NCI-H82 treated with DMSO at 0.1 percent for 48 hours (cell line): Measurements from ENCODE around the gene CORO1C.

ENCODE experiments used
- DNase-seq: peaks from one replicate; lab custom pipeline; 2025; ENCODE audit not compliant: unreplicated experiment; lab: John Stamatoyannopoulos, UW

CORO1C gene

DNA sequence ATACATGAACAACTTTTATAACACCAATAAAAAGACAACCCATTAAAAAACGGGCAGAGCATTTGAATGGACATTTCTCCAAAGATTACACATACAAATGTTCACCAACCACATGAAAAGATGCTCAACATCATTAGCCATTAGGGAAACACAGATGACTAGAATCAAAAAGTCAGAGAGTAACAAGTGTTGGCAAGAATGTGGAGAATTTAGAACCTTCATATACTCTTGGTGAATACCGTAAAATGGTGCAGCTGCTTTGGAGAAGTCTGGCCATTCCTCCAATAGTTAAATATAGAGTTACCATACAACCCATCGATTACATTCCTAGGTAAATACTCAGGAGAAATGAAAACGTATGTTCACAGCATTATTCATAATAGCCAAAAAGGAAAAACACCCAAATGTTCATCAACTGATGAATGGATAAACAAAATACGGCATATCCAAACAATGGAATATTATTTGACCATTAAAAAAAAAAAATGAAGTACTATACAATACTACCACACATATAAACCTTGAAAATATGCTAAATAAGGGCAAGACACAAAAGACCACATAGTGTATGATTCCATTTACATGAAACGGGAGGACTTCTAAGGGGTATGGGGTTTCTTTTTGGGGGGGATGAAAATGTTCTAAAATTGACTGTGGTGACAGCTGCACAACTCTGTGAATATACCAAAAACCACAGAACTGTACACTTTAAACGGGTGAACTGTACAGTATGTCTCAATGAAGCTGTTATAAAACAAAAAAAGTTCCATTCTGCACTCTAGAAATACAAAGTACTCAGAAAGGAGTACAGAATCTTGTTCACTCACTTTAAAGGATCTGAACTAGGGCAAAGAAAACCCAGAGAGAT is 3.2 kb downstream of the CORO1C start:
- no peak for DNase-seq

- DNase-seq = no peak
Observed at GRCh38 chr12:108727161-108727560, 4.2 kb downstream of the CORO1C start.

- DNase-seq = no peak
Observed at GRCh38 chr12:108724890-108725151, 6.5 kb downstream of the CORO1C start.

DNA sequence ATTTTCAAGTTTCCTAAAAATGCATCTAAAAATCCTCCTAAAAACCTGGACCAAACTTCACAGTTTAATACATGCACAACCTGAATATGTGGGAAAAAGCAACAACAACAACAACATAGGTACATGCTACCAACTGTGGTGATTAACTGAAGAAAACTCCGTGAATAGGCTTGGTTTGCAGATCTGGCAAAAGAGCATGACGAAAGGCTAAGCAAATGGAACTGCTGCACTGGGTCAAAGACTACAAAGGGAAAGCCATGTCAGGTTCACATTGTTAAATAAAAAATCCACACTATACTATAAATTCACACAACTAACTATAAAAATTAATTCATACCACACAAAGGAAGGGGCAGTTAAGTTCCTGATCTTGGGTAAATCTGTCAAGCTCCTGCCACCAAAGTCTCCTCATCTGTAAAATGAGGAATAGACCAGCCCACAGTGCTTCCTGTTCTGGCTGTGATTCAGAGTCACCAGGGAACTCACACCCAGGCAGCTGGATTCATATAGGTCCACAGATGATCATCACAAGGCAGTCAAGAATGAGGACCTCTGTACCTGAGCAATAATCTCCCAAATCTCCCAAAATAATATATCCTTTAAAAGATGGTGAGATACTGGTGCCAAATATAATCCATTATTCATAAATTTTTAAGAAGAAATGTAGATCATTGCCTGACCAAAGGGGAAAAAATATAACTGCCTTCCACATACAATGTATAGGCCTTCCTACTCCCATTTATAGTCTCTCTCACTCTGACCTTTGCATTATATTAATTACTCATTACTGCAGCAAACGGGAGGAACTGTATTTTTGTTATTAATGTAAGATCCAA is 7.0 kb downstream of the CORO1C start:
- DNase-seq = no peak

- no peak for DNase-seq
Observed at GRCh38 chr12:108722992-108723766, 8.1 kb downstream of the CORO1C start.

- no peak for DNase-seq
Observed at GRCh38 chr12:108722463-108722862, 8.9 kb downstream of the CORO1C start.

DNA sequence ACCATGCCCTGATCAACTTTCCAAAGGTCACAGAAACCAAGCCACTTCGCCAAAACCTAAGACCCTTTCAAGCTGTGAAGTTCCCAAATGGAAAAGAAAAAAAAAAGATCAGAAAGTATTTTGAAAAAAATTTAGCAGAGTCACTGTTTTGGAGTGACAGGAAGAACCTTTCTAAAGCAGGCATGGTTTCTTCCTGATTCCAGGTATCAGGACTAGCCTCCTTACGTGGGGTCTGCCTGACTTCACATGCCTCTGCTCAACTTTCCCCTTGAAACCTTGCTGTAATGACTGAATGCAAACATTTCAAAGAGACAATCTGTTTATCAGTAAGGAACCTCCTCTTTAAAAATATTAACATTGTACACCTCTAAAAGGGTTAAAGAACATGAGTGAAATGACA is 9.5 kb downstream of the CORO1C start:
- DNase-seq = no peak

GRCh38 chr12:108720757-108721514 is 10.4 kb downstream of the CORO1C start:
- no peak for DNase-seq

DNA sequence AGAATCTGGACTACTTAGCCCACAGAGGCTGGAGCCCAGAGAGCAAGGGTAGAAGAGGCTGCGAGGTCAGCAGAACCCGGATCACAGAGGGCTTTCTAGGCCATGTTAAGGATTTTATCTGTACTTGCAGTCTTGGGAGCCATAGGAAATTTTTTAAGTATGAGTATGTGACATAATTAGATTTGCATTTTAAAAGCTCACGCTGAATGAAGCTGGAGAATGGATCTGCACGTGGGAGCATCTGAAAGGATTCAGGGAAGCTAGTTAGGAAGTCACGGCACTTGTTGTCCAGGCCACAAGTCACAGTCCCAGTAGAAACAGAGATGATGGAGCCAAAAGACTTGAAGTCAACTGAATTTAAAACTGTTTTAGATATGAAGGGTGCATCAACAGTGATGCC is 14.1 kb downstream of the CORO1C start:
- DNase-seq = no peak

DNA sequence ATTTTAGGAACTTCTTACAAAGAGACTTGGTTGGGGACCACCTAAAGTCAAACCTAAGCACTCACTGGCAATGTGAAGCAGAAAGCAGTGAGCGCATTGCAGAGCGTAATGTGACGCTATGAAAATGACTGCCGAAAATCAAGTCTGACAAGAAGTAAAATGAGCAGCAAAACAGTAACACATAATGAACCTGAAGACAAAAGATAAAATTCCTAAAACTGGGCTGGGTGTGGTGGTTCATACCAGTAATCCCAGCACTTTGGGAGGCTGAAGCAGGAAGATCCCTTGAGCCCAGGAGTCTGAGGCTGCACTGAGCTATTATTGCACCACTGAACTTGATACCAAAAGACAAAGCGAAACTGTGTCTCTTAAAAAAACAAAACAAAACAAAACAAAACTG is 16.5 kb downstream of the CORO1C start:
- DNase-seq = no peak

- DNase-seq = no peak
Observed at GRCh38 chr12:108713471-108713870, 17.8 kb downstream of the CORO1C start.

DNA sequence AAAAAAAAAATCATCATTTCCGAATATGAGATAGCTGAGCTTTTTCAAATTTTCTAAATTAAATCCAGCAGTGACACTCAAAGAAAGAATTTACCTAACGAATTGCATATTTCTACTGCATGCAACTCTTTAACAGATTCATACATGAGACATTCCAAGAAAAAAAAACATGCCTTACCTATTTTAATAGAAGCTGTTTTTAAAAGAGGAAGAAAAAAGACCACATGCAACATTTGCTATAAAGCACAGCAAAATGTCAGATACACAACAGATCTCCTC is 18.5 kb downstream of the CORO1C start:
- DNase-seq = no peak

- no peak for DNase-seq
Observed at GRCh38 chr12:108712165-108712924, 19.0 kb downstream of the CORO1C start.

DNA sequence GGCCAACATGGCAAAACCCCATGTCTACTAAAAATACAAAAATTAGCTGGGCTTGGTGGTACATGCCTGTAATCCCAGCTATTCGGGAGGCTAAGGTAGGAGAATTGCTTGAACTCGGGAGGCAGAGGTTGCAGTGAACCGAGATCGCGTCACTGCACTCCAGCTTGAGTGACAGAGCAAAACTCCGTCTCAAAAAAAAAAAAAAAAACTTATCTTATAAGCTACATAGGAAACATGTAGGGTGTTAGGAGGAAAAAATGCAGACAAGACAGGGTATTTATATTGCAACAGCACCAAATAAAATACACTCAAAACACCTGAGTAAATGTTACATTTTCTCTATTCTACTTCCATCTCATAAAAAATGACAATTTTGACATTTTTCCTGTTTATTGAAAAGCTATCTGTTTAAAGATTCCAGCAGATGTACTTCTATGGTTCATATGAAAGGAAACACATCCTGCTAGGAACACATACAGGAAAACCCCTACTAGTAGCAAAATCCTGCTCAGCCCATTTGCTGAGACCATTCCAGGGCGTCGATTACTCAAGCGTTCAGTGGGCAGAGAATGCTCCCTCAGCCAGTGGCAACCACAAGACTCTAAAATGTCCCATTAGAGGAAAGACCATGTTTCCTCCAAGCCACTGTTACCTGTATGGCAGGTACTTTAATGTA is 19.7 kb downstream of the CORO1C start:
- no peak for DNase-seq

- no peak for DNase-seq
Observed at GRCh38 chr12:108709697-108710096, 21.6 kb downstream of the CORO1C start.

DNA sequence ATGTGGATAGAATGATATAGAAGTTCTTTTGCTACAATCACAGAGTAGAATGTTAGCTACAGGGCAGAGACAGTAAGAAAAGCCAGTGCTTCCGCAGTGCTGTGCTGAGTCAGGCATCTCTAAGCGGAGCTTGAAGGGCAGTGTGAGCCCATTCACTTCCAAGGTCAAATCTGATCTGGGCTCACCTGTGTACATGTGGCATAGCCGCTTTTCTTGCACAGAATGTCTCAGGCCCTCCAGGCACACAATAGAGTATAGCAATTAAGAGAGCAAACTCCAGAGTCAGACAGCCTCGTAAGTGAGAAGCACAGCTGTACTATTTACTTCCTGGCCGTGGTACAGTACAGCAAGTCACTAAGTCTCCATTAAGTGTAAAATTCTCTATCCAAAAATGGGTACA is 26.8 kb downstream of the CORO1C start:
- no peak for DNase-seq

- peak; percentile 34 for DNase-seq
Observed at GRCh38 chr12:108702595-108703320, 28.6 kb downstream of the CORO1C start.

GRCh38 chr12:108701779-108702441 is 29.4 kb downstream of the CORO1C start:
- DNase-seq = no peak
